ENCODE results near the gene EFCAB6. TPM values are rescaled to one million over a fixed set of nuclear protein-coding genes. Genes with fewer than 3 reads are reported as not detected.

The EFCAB6 gene
- total and polyA plus RNA-seq, 2 of the 4 experiments (the other 2 are of a cell fraction): 0.44 to 1.1 TPM

GRCh38 chr22:43630451-43630850 lies 181.7 kb downstream of the EFCAB6 start:
- Histone ChIP-seq H2AK9ac (replicated peaks; ENCODE audit: low read depth, low read length, poor library complexity) (no peak overlapping the region), H4K20me1 (ENCODE audit: insufficient read depth, low read length) (no peaks in the 10 kb centered on the region), H2BK15ac (ENCODE audit: low read depth, low read length) (no peak overlapping the region), H3K36me3 (ENCODE audit: control insufficient read depth, insufficient read depth, low read length) (no peaks in the 10 kb centered on the region), H3K9me3 (ENCODE audit: control insufficient read depth, insufficient read depth, low read length) (no peaks in the 10 kb centered on the region; the same call in 1 of the 2 replicates), H2BK5ac (ENCODE audit: low read depth, low read length, poor library complexity, severe bottlenecking) (no peak overlapping the region), H3K27me3 (ENCODE audit: control insufficient read depth, insufficient read depth, low read length) (no peaks in the 10 kb centered on the region; the same call in 1 of the 2 replicates), H2BK120ac (ENCODE audit: low read depth, low read length) (no peak overlapping the region), H3K23ac (ENCODE audit: low read depth, low read length) (no peak overlapping the region), H3K9me1 (ENCODE audit: insufficient read depth, low read length) (no peaks in the 10 kb centered on the region), H3K14ac (replicated peaks; ENCODE audit: low read depth, low read length) (no peak overlapping the region), H3K4ac (ENCODE audit: low read depth, low read length) (no peak overlapping the region), H3K27ac (ENCODE audit: insufficient read depth, low read length) (no peak overlapping the region), H3K79me1 (ENCODE audit: low read depth in 1 of 2, low read length in 2 of 2) (no peaks in the 10 kb centered on the region), H3K4me1 (ENCODE audit: control insufficient read depth, insufficient read depth, low read length) (no peaks in the 10 kb centered on the region), H3K4me2 (ENCODE audit: low read depth, low read length) (no peak overlapping the region), H4K5ac (ENCODE audit: low read depth, low read length) (no peak overlapping the region), H3K18ac (ENCODE audit: low read depth, low read length) (no peak overlapping the region), H4K91ac (ENCODE audit: insufficient read depth, low read depth, low read length) (no peak overlapping the region), H3K56ac (ENCODE audit: extremely low read depth, insufficient read depth, low read length) (no peak overlapping the region), H2AK5ac (ENCODE audit: low read depth, low read length) (no peak overlapping the region), H3K9ac (ENCODE audit: low read depth, low read length) (no peak overlapping the region), H2BK20ac (ENCODE audit: low read depth, low read length) (no peak overlapping the region), H2AFZ (replicated peaks; ENCODE audit: low read length, poor library complexity) (no peak overlapping the region), H3K4me3 (ENCODE audit: insufficient read depth, low read depth, low read length) (no peak overlapping the region), H4K8ac (ENCODE audit: low read depth in 2 of 2, low read length in 2 of 2) (no peak overlapping the region)
- in situ Hi-C loops (cut with MboI; ENCODE audit: low sequenced_read_pairs): no loop called here
- WGBS, 2 experiments (ENCODE audit: extremely low coverage in 2 of 2, insufficient read length in 1 of 2): 72% methylated on average over 5 of the region's 12 CpGs; no CpG with 5 or more reads in 1 of the 2 experiments
- ATAC-seq (ENCODE audit: low read depth): no peak
- TF ChIP-seq MAFK (IDR thresholded peaks at IDR 0.05; ENCODE audit: low read depth, low read length) (no peak), MAZ (IDR thresholded peaks at IDR 0.05; ENCODE audit: borderline replicate concordance, low read depth, low read length) (no peak), RFX5 (IDR thresholded peaks at IDR 0.05; ENCODE audit: low read depth, low read length) (no peak), BHLHE40 (IDR thresholded peaks at IDR 0.05; ENCODE audit: low read depth, low read length) (no peak), NFE2L2 (IDR thresholded peaks at IDR 0.05; ENCODE audit: low read depth, low read length) (no peak), FOS (IDR thresholded peaks at IDR 0.05; ENCODE audit: low read depth, low read length) (no peak), POLR2A (IDR thresholded peaks at IDR 0.05; ENCODE audit: low read depth, low read length) (no peak), RCOR1 (IDR thresholded peaks at IDR 0.05; ENCODE audit: insufficient replicate concordance, low read length) (no peak), RAD21 (IDR thresholded peaks at IDR 0.05; ENCODE audit: low read length) (no peak), CHD1 (IDR thresholded peaks at IDR 0.05; ENCODE audit: low read depth, low read length) (no peak), SMC3 (IDR thresholded peaks at IDR 0.05; ENCODE audit: low read depth, low read length) (no peak), MXI1 (IDR thresholded peaks at IDR 0.05; ENCODE audit: borderline replicate concordance, low read depth, low read length) (no peak)
- TF ChIP-seq, protein P1, sequence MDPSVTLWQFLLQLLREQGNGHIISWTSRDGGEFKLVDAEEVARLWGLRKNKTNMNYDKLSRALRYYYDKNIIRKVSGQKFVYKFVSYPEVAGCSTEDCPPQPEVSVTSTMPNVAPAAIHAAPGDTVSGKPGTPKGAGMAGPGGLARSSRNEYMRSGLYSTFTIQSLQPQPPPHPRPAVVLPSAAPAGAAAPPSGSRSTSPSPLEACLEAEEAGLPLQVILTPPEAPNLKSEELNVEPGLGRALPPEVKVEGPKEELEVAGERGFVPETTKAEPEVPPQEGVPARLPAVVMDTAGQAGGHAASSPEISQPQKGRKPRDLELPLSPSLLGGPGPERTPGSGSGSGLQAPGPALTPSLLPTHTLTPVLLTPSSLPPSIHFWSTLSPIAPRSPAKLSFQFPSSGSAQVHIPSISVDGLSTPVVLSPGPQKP (IDR thresholded peaks at IDR 0.05; ENCODE audit: borderline replicate concordance, low read depth, low read length): no peak
- TF ChIP-seq, protein P2, sequence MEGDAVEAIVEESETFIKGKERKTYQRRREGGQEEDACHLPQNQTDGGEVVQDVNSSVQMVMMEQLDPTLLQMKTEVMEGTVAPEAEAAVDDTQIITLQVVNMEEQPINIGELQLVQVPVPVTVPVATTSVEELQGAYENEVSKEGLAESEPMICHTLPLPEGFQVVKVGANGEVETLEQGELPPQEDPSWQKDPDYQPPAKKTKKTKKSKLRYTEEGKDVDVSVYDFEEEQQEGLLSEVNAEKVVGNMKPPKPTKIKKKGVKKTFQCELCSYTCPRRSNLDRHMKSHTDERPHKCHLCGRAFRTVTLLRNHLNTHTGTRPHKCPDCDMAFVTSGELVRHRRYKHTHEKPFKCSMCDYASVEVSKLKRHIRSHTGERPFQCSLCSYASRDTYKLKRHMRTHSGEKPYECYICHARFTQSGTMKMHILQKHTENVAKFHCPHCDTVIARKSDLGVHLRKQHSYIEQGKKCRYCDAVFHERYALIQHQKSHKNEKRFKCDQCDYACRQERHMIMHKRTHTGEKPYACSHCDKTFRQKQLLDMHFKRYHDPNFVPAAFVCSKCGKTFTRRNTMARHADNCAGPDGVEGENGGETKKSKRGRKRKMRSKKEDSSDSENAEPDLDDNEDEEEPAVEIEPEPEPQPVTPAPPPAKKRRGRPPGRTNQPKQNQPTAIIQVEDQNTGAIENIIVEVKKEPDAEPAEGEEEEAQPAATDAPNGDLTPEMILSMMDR (conservative IDR thresholded peaks at IDR 0.05; ENCODE audit: low read depth, low read length): no peak
- TF ChIP-seq, protein P3, sequence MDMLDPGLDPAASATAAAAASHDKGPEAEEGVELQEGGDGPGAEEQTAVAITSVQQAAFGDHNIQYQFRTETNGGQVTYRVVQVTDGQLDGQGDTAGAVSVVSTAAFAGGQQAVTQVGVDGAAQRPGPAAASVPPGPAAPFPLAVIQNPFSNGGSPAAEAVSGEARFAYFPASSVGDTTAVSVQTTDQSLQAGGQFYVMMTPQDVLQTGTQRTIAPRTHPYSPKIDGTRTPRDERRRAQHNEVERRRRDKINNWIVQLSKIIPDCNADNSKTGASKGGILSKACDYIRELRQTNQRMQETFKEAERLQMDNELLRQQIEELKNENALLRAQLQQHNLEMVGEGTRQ (IDR thresholded peaks at IDR 0.05; ENCODE audit: low read depth, low read length): no peak
- POLR2A ChIA-PET (ENCODE audit: unreplicated experiment): no interaction called here
- no TSS peak for BruUV-seq (replicated peaks)
- dilution Hi-C loops (cut with HindIII; ENCODE audit: low sequenced_read_pairs, unreplicated experiment): no loop called here
- intact Hi-C loops (cut with micrococcal nuclease): no loop called here
- no peak for DNase-seq
- CTCF ChIA-PET: no interaction called here
